K562 (cell line): ENCODE results near the gene BIRC6. TPM values are rescaled to one million over a fixed set of nuclear protein-coding genes. Genes with fewer than 3 reads are reported as not detected.

ENCODE experiments used
- ATAC-seq: fragments of 200-7000 bp; cut with Tn5 transposase; 3 replicates; pipeline ENCODE4 v1.9.1; 2020; ENCODE audit warnings: moderate library complexity
- BruUV-seq: library from RNA; stranded (reverse); fragments of 400-500 nt; replicated peaks from 2 replicates; lab custom pipeline; 2021; lab: Mats Ljungman, UMichigan
- CTCF ChIA-PET: fragments of 300-600 bp; formaldehyde crosslinking; extraction: SDS; loops from one replicate; lab custom pipeline; 2021; ENCODE audit warnings: low intra/inter-chr PET ratio; lab: Yijun Ruan, JAX
- POLR2A ChIA-PET: fragments of 300-600, 350-650 bp; sonication (Branson Sonifier 250); formaldehyde crosslinking; extraction: SDS; loops from one replicate; lab custom pipeline; 2021; ENCODE audit warnings: antibody characterized with exemption, inconsistent platforms; lab: Yijun Ruan, JAX
- DNase-seq, 4 experiments: peaks; one replicate each; pipeline versions ENCODE4 v3.0.0 to v3.0.0-alpha.2; 2011 to 2018; ENCODE audit warnings: low spot score in 3 of 4, mixed read lengths in 3 of 4; ENCODE audit errors: extremely low read depth in 1 of 4
- FAIRE-seq: peaks from 2 replicates; lab custom pipeline; 2011; peaks lifted over from hg19 to GRCh38; lab: Jason Lieb, UNC
- H2AFZ ChIP-seq: 2 replicates; pipeline ENCODE4 v1.6.0; 2011; ENCODE audit warnings: low read depth, low read length, control low read depth, inconsistent platforms
- H3K27ac ChIP-seq: fragments of 200-600 bp; 3 replicates; pipeline ENCODE4 v1.8.0; 2011; ENCODE audit warnings: low read depth, mild to moderate bottlenecking, control low read depth, inconsistent platforms, low read length, moderate library complexity, mixed read lengths; ENCODE audit errors: extremely low read depth
- H3K27me3 ChIP-seq, 2 experiments: fragments of 300-600 bp in 1 of 2; 2 replicates in 1 of 2; 3 replicates in 1 of 2; pipeline versions ENCODE4 v1.6.0 to v1.8.0; 2011; ENCODE audit warnings: inconsistent platforms in 2 of 2, low read length in 2 of 2, mild to moderate bottlenecking in 1 of 2, mixed read lengths in 1 of 2, moderate library complexity in 1 of 2; ENCODE audit not compliant: control insufficient read depth in 2 of 2, insufficient read depth in 2 of 2
- H3K36me3 ChIP-seq: fragments of 300-600 bp; 3 replicates; pipeline ENCODE4 v1.8.0; 2011; ENCODE audit warnings: mild to moderate bottlenecking, low read length, inconsistent platforms; ENCODE audit not compliant: control insufficient read depth, insufficient read depth
- H3K4me1 ChIP-seq, 2 experiments: fragments of 200-600 bp in 1 of 2; replicated peaks in 1 of 2; 2 replicates in 1 of 2; 3 replicates in 1 of 2; pipeline versions ENCODE4 v1.5.1 to v1.8.0; 2011; ENCODE audit warnings: inconsistent platforms in 2 of 2, low read length in 2 of 2, mild to moderate bottlenecking in 1 of 2, mixed read lengths in 1 of 2, moderate library complexity in 1 of 2; ENCODE audit not compliant: control insufficient read depth in 2 of 2, insufficient read depth in 2 of 2
- H3K4me2 ChIP-seq: 2 replicates; pipeline ENCODE4 v1.6.1; 2011; ENCODE audit warnings: low read length, control low read depth, inconsistent platforms, mixed read lengths; ENCODE audit not compliant: insufficient read depth
- H3K4me3 ChIP-seq: fragments of 200-600 bp; sonication (generic), shearing (Covaris generic); 2 replicates; pipeline ENCODE4 v1.5.1; 2016; ENCODE audit warnings: control low read depth, inconsistent platforms
- H3K79me2 ChIP-seq: fragments of 200-600 bp; 3 replicates; pipeline ENCODE4 v1.8.0; 2011; ENCODE audit warnings: low read length, inconsistent platforms; ENCODE audit not compliant: control insufficient read depth, insufficient read depth
- H3K9ac ChIP-seq, 2 experiments: 2 replicates each; pipeline versions ENCODE4 v1.6.0 to v1.6.1; 2011; ENCODE audit warnings: low read depth in 2 of 2, low read length in 2 of 2, control low read depth in 1 of 2, inconsistent platforms in 1 of 2, mild to moderate bottlenecking in 1 of 2, mixed read lengths in 1 of 2; ENCODE audit not compliant: insufficient read depth in 1 of 2
- H3K9me1 ChIP-seq: one replicate; pipeline ENCODE4 v1.6.0; 2011; ENCODE audit warnings: inconsistent platforms, mild to moderate bottlenecking, low read length, moderate library complexity; ENCODE audit not compliant: control insufficient read depth, insufficient read depth
- H3K9me3 ChIP-seq: replicated peaks from 2 replicates; pipeline ENCODE4 v1.5.1; 2011; ENCODE audit warnings: low read depth, low read length, inconsistent platforms; ENCODE audit not compliant: control insufficient read depth, insufficient read depth
- H4K20me1 ChIP-seq: replicated peaks from 2 replicates; pipeline ENCODE4 v1.6.1; 2011; ENCODE audit warnings: low read length, inconsistent platforms, mixed read lengths; ENCODE audit not compliant: control insufficient read depth, insufficient read depth
- BRD9 ChIP-seq: fragments of 450-650 bp; IDR thresholded peaks from 2 replicates; pipeline ENCODE4 v1.6.1; 2018; ENCODE audit warnings: low read depth; ENCODE audit not compliant: partially characterized antibody
- C11orf30 ChIP-seq: fragments of 450-650 bp; IDR thresholded peaks from 2 replicates; pipeline ENCODE4 v1.6.1; 2016; ENCODE audit warnings: low read depth, mild to moderate bottlenecking
- CREBBP ChIP-seq: IDR thresholded peaks from one replicate; pipeline ENCODE4 v1.6.1; 2012; ENCODE audit warnings: low read depth, mild to moderate bottlenecking, control low read depth, inconsistent platforms, low read length
- DLX4 ChIP-seq: fragments of 250-450 bp; sonication (Bioruptor Pico); IDR thresholded peaks from 2 replicates; pipeline ENCODE4 v1.6.1; 2021; ENCODE audit warnings: mild to moderate bottlenecking
- JUN ChIP-seq, 2 experiments: sonication (generic) in 1 of 2; formaldehyde crosslinking in 1 of 2; IDR thresholded peaks; 2 replicates each; pipeline versions ENCODE4 v1.6.1 to v1.8.0; 2012 to 2022; ENCODE audit warnings: borderline replicate concordance in 2 of 2, mild to moderate bottlenecking in 2 of 2, improper control_type of control experiment in 1 of 2, low read depth in 1 of 2, low read length in 1 of 2, missing genetic modification reagents in 1 of 2
- MAFF ChIP-seq: IDR thresholded peaks from 2 replicates; pipeline ENCODE4 v1.6.1; 2012; ENCODE audit warnings: low read length, improper control_type of control experiment
- MAFG ChIP-seq: fragments of 450-650 bp; conservative IDR thresholded peaks from 2 replicates; pipeline ENCODE4 v1.6.1; 2016; ENCODE audit warnings: missing genetic modification characterization, missing compliant biosample characterization
- MEIS2 ChIP-seq: fragments of 450-650 bp; IDR thresholded peaks from 2 replicates; pipeline ENCODE4 v1.6.1; 2014; ENCODE audit warnings: mild to moderate bottlenecking; ENCODE audit not compliant: partially characterized antibody
- NFIX ChIP-seq: fragments of 250-450 bp; sonication (Bioruptor Pico); IDR thresholded peaks from 2 replicates; pipeline ENCODE4 v1.4.0; 2020; ENCODE audit warnings: low read depth, mild to moderate bottlenecking, moderate library complexity
- NR3C1 ChIP-seq: sonication (generic); formaldehyde crosslinking; IDR thresholded peaks from 2 replicates; pipeline ENCODE4 v1.8.1; 2022; ENCODE audit warnings: missing genetic modification reagents
- RFX1 ChIP-seq: fragments of 450-650 bp; IDR thresholded peaks from 2 replicates; pipeline ENCODE4 v1.6.1; 2016; ENCODE audit warnings: mild to moderate bottlenecking, moderate library complexity
- SMAD1 ChIP-seq: fragments of 150-350 bp; IDR thresholded peaks from 2 replicates; pipeline ENCODE4 v1.6.1; 2014; ENCODE audit warnings: low read length, low read depth; ENCODE audit not compliant: partially characterized antibody
- ZNF316 ChIP-seq: fragments of 450-650 bp; IDR thresholded peaks from 2 replicates; pipeline ENCODE4 v1.6.1; 2016
- WGBS: fragments of 100-300 bp; shearing (Covaris generic); methylation state at CpG from one replicate; pipeline ENCODE4 v1.1.6; 2016; ENCODE audit warnings: low coverage, mixed read lengths; ENCODE audit not compliant: insufficient coverage; ENCODE audit errors: missing lambda C conversion rate; 5-methylcytosine and 5-hydroxymethylcytosine counted together
- in situ Hi-C: fragments of 300-500 bp; cut with MboI; formaldehyde crosslinking; loops from 4 replicates; pipeline ENCODE4 v1.15.0; 2018; ENCODE audit warnings: inconsistent platforms, mixed read lengths
- intact Hi-C: fragments of 100-400 bp; cut with micrococcal nuclease; formaldehyde crosslinking; loops from 2 replicates; pipeline ENCODE4 v1.14.2; 2022
- polyA plus RNA-seq, 8 experiments: library from polyadenylated mRNA; depleted of rRNA in 4 of 8; stranded (reverse) in 5 of 8; unstranded in 3 of 8; fragments of >200 nt; fragmentation: Nextera tagmentation in 2 of 8; fragmentation: Illumina TruSeq in 1 of 8; extraction: Ambion mirVana in 2 of 8; extraction: Trizol in 1 of 8; gene quantifications; 2 replicates each; pipeline versions ENCODE4 v1.2.1 to v1.2.3, GENCODE V29; 2011 to 2014; ENCODE audit warnings: inconsistent platforms in 1 of 8, missing spikeins in 1 of 8
- total RNA-seq, 7 experiments: library from RNA; depleted of rRNA in 6 of 7; stranded (reverse); fragments of >200 nt in 6 of 7; fragmentation: Illumina TruSeq in 2 of 7; extraction: Trizol in 2 of 7; gene quantifications; 2 replicates each; pipeline versions ENCODE4 v1.2.1 to v1.2.3, GENCODE V29; 2011 to 2021; ENCODE audit warnings: low replicate concordance in 1 of 7
- TF ChIP-seq, protein P1 (sequence below), 2 experiments: IDR thresholded peaks in 1 of 2; conservative IDR thresholded peaks in 1 of 2; 2 replicates each; pipeline ENCODE4 v1.6.1; 2016; ENCODE audit warnings: low read depth in 2 of 2, mild to moderate bottlenecking in 1 of 2, missing compliant biosample characterization in 1 of 2, missing genetic modification characterization in 1 of 2, moderate library complexity in 1 of 2

The BIRC6 gene
- total and polyA plus RNA-seq, 9 of the 15 experiments (the other 6 are each of a cell fraction or from before 2014, with no cell fraction given) = 18.8 to 110 (median 49.8) TPM

- intact Hi-C loops = no loop called here
- no peak for DNase-seq
- no peak for TF ChIP-seq NR3C1
- TF ChIP-seq MAFF = peak; percentile 15; the same call in 1 of the 2 replicates
- no peak for TF ChIP-seq JUN (IDR thresholded peaks at IDR 0.05; ENCODE audit: borderline replicate concordance, low read depth, low read length)
- no peak for TF ChIP-seq JUN (CRISPR knock-in tag; IDR thresholded peaks at IDR 0.05; ENCODE audit: borderline replicate concordance)
- TF ChIP-seq ZNF316 = peak; percentile 87
- peak; percentile 48 for TF ChIP-seq MAFG (tag)
- peak; percentile 69 for TF ChIP-seq C11orf30
- TF ChIP-seq, all 486 proteins: peak for 4
- CTCF ChIA-PET = no interaction called here
- BruUV-seq = no TSS peak
- Histone ChIP-seq H3K4me3 (no peak overlapping the region), H2AFZ (no peak overlapping the region), H3K4me2 (no peak overlapping the region), H3K79me2 (peaks cover 96% of the 10 kb centered on the region), H3K9me3 (no peaks in the 10 kb centered on the region), H3K9ac (no peak overlapping the region), H3K9me1 (no peaks in the 10 kb centered on the region), H4K20me1 (peaks cover 12% of the 10 kb centered on the region; the same call in 1 of the 2 replicates), H3K27me3 (no peaks in the 10 kb centered on the region), H3K4me1 (peaks cover 0 to 3% of the 10 kb centered on the region in 2 experiments; a peak in 1 of 5 replicates), H3K27ac (no peak overlapping the region), H3K36me3 (peaks cover 23% of the 10 kb centered on the region)
- ATAC-seq = no peak
- 93% methylated on average over 1 of the region's 1 CpG for WGBS
- no peak for FAIRE-seq
- in situ Hi-C loops = no loop called here
- POLR2A ChIA-PET = no interaction called here
Measured at GRCh38 chr2:32422133-32422532, 65.3 kb downstream of the BIRC6 start.

GRCh38 chr2:32423536-32423935 lies 66.7 kb downstream of the BIRC6 start:
- peaks cover 16% of the 10 kb centered on the region for H4K20me1 ChIP-seq
- no peak for ATAC-seq
- H2AFZ ChIP-seq = no peak overlapping the region
- no peaks in the 10 kb centered on the region for H3K9me3 ChIP-seq
- no peak overlapping the region for H3K4me3 ChIP-seq
- H3K36me3 ChIP-seq = peaks cover 9% of the 10 kb centered on the region; the same call in 1 of the 3 replicates
- no peak overlapping the region for H3K27ac ChIP-seq
- no peak for FAIRE-seq
- H3K4me1 ChIP-seq = peaks cover 3 to 5% of the 10 kb centered on the region in 2 experiments; a peak in 3 of 5 replicates
- peaks cover 95% of the 10 kb centered on the region for H3K79me2 ChIP-seq
- H3K9me1 ChIP-seq = no peaks in the 10 kb centered on the region
- CTCF ChIA-PET = no interaction called here
- POLR2A ChIA-PET = no interaction called here
- DNase-seq = no peak
- H3K9ac ChIP-seq = no peak overlapping the region
- no peak overlapping the region for H3K4me2 ChIP-seq
- H3K27me3 ChIP-seq = no peaks in the 10 kb centered on the region
- in situ Hi-C loops (no loop called here), intact Hi-C loops (no loop called here)
- BruUV-seq = no TSS peak
- TF ChIP-seq CREBBP = no peak
- TF ChIP-seq NFIX (CRISPR knock-in tag) = no peak
- TF ChIP-seq BRD9 = no peak
- TF ChIP-seq MEIS2 = peak; percentile 41
- TF ChIP-seq, protein P1, sequence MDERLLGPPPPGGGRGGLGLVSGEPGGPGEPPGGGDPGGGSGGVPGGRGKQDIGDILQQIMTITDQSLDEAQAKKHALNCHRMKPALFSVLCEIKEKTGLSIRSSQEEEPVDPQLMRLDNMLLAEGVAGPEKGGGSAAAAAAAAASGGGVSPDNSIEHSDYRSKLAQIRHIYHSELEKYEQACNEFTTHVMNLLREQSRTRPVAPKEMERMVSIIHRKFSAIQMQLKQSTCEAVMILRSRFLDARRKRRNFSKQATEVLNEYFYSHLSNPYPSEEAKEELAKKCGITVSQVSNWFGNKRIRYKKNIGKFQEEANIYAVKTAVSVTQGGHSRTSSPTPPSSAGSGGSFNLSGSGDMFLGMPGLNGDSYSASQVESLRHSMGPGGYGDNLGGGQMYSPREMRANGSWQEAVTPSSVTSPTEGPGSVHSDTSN (CRISPR knock-in tag; IDR thresholded peaks at IDR 0.05; ENCODE audit: low read depth) = no peak
- TF ChIP-seq, protein P1 (tag; conservative IDR thresholded peaks at IDR 0.05; ENCODE audit: low read depth) = 0 out of 2 replicates have a peak, but pooled peaks have one; percentile 21
- TF ChIP-seq SMAD1 = no peak
- TF ChIP-seq RFX1 = no peak
- TF ChIP-seq DLX4 (CRISPR knock-in tag) = no peak
